ENCODE data around the gene FRMPD4. TPM values are rescaled to one million over a fixed set of nuclear protein-coding genes. Genes with fewer than 3 reads are reported as not detected.

Gene FRMPD4
- total RNA-seq, 1 donor from 2014 or later = 0.54 TPM

GRCh38 chrX:12174358-12174757 is 36.1 kb downstream of the FRMPD4 start:
- H3K27ac ChIP-seq (ENCODE audit: low read depth, low read length) = no peak overlapping the region
- Mint-ChIP-seq H3K4me3 (ENCODE audit: unreplicated experiment) (no peak overlapping the region), H3K36me3 (ENCODE audit: low read depth, unreplicated experiment) (no peaks in the 10 kb centered on the region), H3K27ac (ENCODE audit: unreplicated experiment) (no peak overlapping the region), H3K4me1 (ENCODE audit: low read depth, unreplicated experiment) (no peaks in the 10 kb centered on the region), H3K9me3 (ENCODE audit: unreplicated experiment) (no peaks in the 10 kb centered on the region), H3K27me3 (ENCODE audit: low read depth, unreplicated experiment) (no peaks in the 10 kb centered on the region)
- no peak overlapping the region for H3K4me2 ChIP-seq (ENCODE audit: low read length)
- no peaks in the 10 kb centered on the region for H3K36me3 ChIP-seq (ENCODE audit: insufficient read depth, low read length)
- H3K9ac ChIP-seq (ENCODE audit: low read length) = no peak overlapping the region
- H4K20me1 ChIP-seq (ENCODE audit: insufficient read depth, low read length) = no peaks in the 10 kb centered on the region
- TF ChIP-seq CTCF (IDR thresholded peaks at IDR 0.05; ENCODE audit: insufficient read depth, low read depth, low read length) (no peak), EZH2 (IDR thresholded peaks at IDR 0.05; ENCODE audit: insufficient read depth, low read length) (no peak)
- H3K4me3 ChIP-seq (ENCODE audit: insufficient read depth, low read depth, low read length) = no peak overlapping the region
- DNase-seq (ENCODE audit: low read depth) (peak; percentile 18), FAIRE-seq (no peak)
- no peak overlapping the region for H2AFZ ChIP-seq (ENCODE audit: low read depth, low read length)
- H3K9me3 ChIP-seq (ENCODE audit: insufficient read depth, low read depth, low read length) = no peaks in the 10 kb centered on the region
- H3K27me3 ChIP-seq (ENCODE audit: insufficient read depth, low read length) = no peaks in the 10 kb centered on the region
- H3K4me1 ChIP-seq (ENCODE audit: insufficient read depth, low read length) = no peaks in the 10 kb centered on the region
- H3K79me2 ChIP-seq (ENCODE audit: insufficient read depth, low read length) = no peaks in the 10 kb centered on the region

- DNase-seq (ENCODE audit: low read depth) (no peak), FAIRE-seq (no peak)
- Histone ChIP-seq H2AFZ (ENCODE audit: low read depth, low read length) (no peak overlapping the region), H3K4me1 (ENCODE audit: insufficient read depth, low read length) (no peaks in the 10 kb centered on the region), H3K4me3 (ENCODE audit: insufficient read depth, low read depth, low read length) (no peak overlapping the region), H3K4me2 (ENCODE audit: low read length) (no peak overlapping the region), H3K79me2 (ENCODE audit: insufficient read depth, low read length) (no peaks in the 10 kb centered on the region), H3K27ac (ENCODE audit: low read depth, low read length) (no peak overlapping the region), H3K9me3 (ENCODE audit: insufficient read depth, low read depth, low read length) (no peaks in the 10 kb centered on the region), H3K27me3 (ENCODE audit: insufficient read depth, low read length) (no peaks in the 10 kb centered on the region), H3K36me3 (ENCODE audit: insufficient read depth, low read length) (no peaks in the 10 kb centered on the region), H3K9ac (ENCODE audit: low read length) (no peak overlapping the region), H4K20me1 (ENCODE audit: insufficient read depth, low read length) (no peaks in the 10 kb centered on the region)
- no peaks in the 10 kb centered on the region for H3K4me1 Mint-ChIP-seq (ENCODE audit: low read depth, unreplicated experiment)
- H3K27ac Mint-ChIP-seq (ENCODE audit: unreplicated experiment) = no peak overlapping the region
- H3K36me3 Mint-ChIP-seq (ENCODE audit: low read depth, unreplicated experiment) = no peaks in the 10 kb centered on the region
- H3K27me3 Mint-ChIP-seq (ENCODE audit: low read depth, unreplicated experiment) = no peaks in the 10 kb centered on the region
- no peak for TF ChIP-seq EZH2 (IDR thresholded peaks at IDR 0.05; ENCODE audit: insufficient read depth, low read length)
- H3K4me3 Mint-ChIP-seq (ENCODE audit: unreplicated experiment) = no peak overlapping the region
- no peaks in the 10 kb centered on the region for H3K9me3 Mint-ChIP-seq (ENCODE audit: unreplicated experiment)
Observed at GRCh38 chrX:12197030-12197429, 58.8 kb downstream of the FRMPD4 start.

GRCh38 chrX:12206413-12206812 is 68.1 kb downstream of the FRMPD4 start:
- Histone ChIP-seq H3K36me3 (ENCODE audit: insufficient read depth, low read length) (no peaks in the 10 kb centered on the region), H2AFZ (ENCODE audit: low read depth, low read length) (no peak overlapping the region), H3K9ac (ENCODE audit: low read length) (no peak overlapping the region), H4K20me1 (ENCODE audit: insufficient read depth, low read length) (no peaks in the 10 kb centered on the region), H3K9me3 (ENCODE audit: insufficient read depth, low read depth, low read length) (no peaks in the 10 kb centered on the region), H3K27ac (ENCODE audit: low read depth, low read length) (no peak overlapping the region), H3K27me3 (ENCODE audit: insufficient read depth, low read length) (no peaks in the 10 kb centered on the region), H3K4me1 (ENCODE audit: insufficient read depth, low read length) (peaks cover 2% of the 10 kb centered on the region), H3K4me2 (ENCODE audit: low read length) (no peak overlapping the region), H3K4me3 (ENCODE audit: insufficient read depth, low read depth, low read length) (no peak overlapping the region), H3K79me2 (ENCODE audit: insufficient read depth, low read length) (no peaks in the 10 kb centered on the region)
- FAIRE-seq (no peak), DNase-seq (ENCODE audit: low read depth) (no peak)
- TF ChIP-seq EZH2 (IDR thresholded peaks at IDR 0.05; ENCODE audit: insufficient read depth, low read length) (no peak), CTCF (IDR thresholded peaks at IDR 0.05; ENCODE audit: insufficient read depth, low read depth, low read length) (no peak)
- H3K27ac Mint-ChIP-seq (ENCODE audit: unreplicated experiment) = no peak overlapping the region
- no peak overlapping the region for H3K4me3 Mint-ChIP-seq (ENCODE audit: unreplicated experiment)
- no peaks in the 10 kb centered on the region for H3K9me3 Mint-ChIP-seq (ENCODE audit: unreplicated experiment)
- peaks cover 12% of the 10 kb centered on the region for H3K4me1 Mint-ChIP-seq (ENCODE audit: low read depth, unreplicated experiment)
- no peaks in the 10 kb centered on the region for H3K36me3 Mint-ChIP-seq (ENCODE audit: low read depth, unreplicated experiment)
- no peaks in the 10 kb centered on the region for H3K27me3 Mint-ChIP-seq (ENCODE audit: low read depth, unreplicated experiment)

All from astrocyte (in vitro differentiated cells and primary cell).